ENCODE results near the gene GSTA2.
"Not testable (repeated sequence)": the region's sequence is repeated elsewhere in the genome, so short reads cannot be mapped to it uniquely, and the experiment has no call there.

GSTA2 gene

GRCh38 chr6:52763322-52763916 is at the start of gene GSTA2:
Gene GSTA2, minus strand, starts transcription at chr6:52763475. Its CDS starts 5,528 bp downstream, at chr6:52757947.
- DNase-seq (ENCODE audit: low read depth in 2 of 2): not testable (repeated sequence)

GRCh38 chr6:52809777-52810176 is 46.5 kb upstream of the GSTA2 start:
- DNase-seq (ENCODE audit: low read depth in 2 of 2): not testable (repeated sequence)

GRCh38 chr6:52808660-52809059 is 45.4 kb upstream of the GSTA2 start:
- DNase-seq (ENCODE audit: low read depth in 2 of 2): no peak

- DNase-seq (ENCODE audit: low read depth in 2 of 2): not testable (repeated sequence)
These were observed 40.5 kb upstream of the GSTA2 start, which contains the start of gene GSTA1 for GRCh38 chr6:52803668-52804255. Gene GSTA1, minus strand, starts transcription at chr6:52803816. Its CDS starts 4,549 bp downstream, at chr6:52799267.

GRCh38 chr6:52802806-52803205 is 39.5 kb upstream of the GSTA2 start:
- DNase-seq (ENCODE audit: low read depth in 2 of 2): no peak

GRCh38 chr6:52801188-52801841 is 38.0 kb upstream of the GSTA2 start:
- no peak for DNase-seq (ENCODE audit: low read depth in 2 of 2)

GRCh38 chr6:52799272-52799671 is 36.0 kb upstream of the GSTA2 start:
- DNase-seq (ENCODE audit: low read depth in 2 of 2): not testable (repeated sequence)

- DNase-seq (ENCODE audit: low read depth in 2 of 2): not testable (repeated sequence)
These were observed 31.1 kb upstream of the GSTA2 start for GRCh38 chr6:52794366-52794765.

- DNase-seq (ENCODE audit: low read depth in 2 of 2): no peak
These were observed 27.6 kb upstream of the GSTA2 start for GRCh38 chr6:52790861-52791260.

GRCh38 chr6:52789658-52790057 is 26.4 kb upstream of the GSTA2 start:
- not testable (repeated sequence) for DNase-seq (ENCODE audit: low read depth in 2 of 2)

GRCh38 chr6:52788478-52788877 is 25.2 kb upstream of the GSTA2 start:
- DNase-seq (ENCODE audit: low read depth in 2 of 2): no peak

- DNase-seq (ENCODE audit: low read depth in 2 of 2): no peak
These were observed 24.6 kb upstream of the GSTA2 start for GRCh38 chr6:52787917-52788316.

- DNase-seq (ENCODE audit: low read depth in 2 of 2): no peak
These were observed 23.1 kb upstream of the GSTA2 start for GRCh38 chr6:52786249-52786956.

GRCh38 chr6:52782696-52783274 is 19.5 kb upstream of the GSTA2 start:
- DNase-seq (ENCODE audit: low read depth in 2 of 2): not testable (repeated sequence)

GRCh38 chr6:52782209-52782608 is 18.9 kb upstream of the GSTA2 start:
- DNase-seq (ENCODE audit: low read depth in 2 of 2): not testable (repeated sequence)

- DNase-seq (ENCODE audit: low read depth in 2 of 2): no peak
These were observed 16.0 kb upstream of the GSTA2 start for GRCh38 chr6:52779237-52779636.

GRCh38 chr6:52776711-52777351 is 13.6 kb upstream of the GSTA2 start:
- DNase-seq (ENCODE audit: low read depth in 2 of 2): not testable (repeated sequence)

- DNase-seq (ENCODE audit: low read depth in 2 of 2): not testable (repeated sequence)
These were observed 6.1 kb upstream of the GSTA2 start for GRCh38 chr6:52769399-52769798.

- DNase-seq (ENCODE audit: low read depth in 2 of 2): not testable (repeated sequence)
These were observed 4.4 kb upstream of the GSTA2 start for GRCh38 chr6:52767658-52768057.

- DNase-seq (ENCODE audit: low read depth in 2 of 2): not testable (repeated sequence)
These were observed 1.4 kb downstream of the GSTA2 start for GRCh38 chr6:52761673-52762491.

All from stimulated activated CD4-positive, alpha-beta T cell treated with anti-CD3 and anti-CD28 coated beads, Interleukin-1b, Interleukin-23, amount 100 ng/mL, for 4 hours (primary cell).